ENCODE data around the gene LMNB1.
"Not testable (repeated sequence)": the region's sequence is repeated elsewhere in the genome, so short reads cannot be mapped to it uniquely, and the experiment has no call there.

The LMNB1 gene

GRCh38 chr5:126826619-126827215 lies 49.8 kb downstream of the LMNB1 start:
- no peak for DNase-seq (ENCODE audit: low read depth in 2 of 2)

GRCh38 chr5:126829098-126829497 lies 52.2 kb downstream of the LMNB1 start:
- DNase-seq (ENCODE audit: low read depth in 2 of 2) = no peak

DNA sequence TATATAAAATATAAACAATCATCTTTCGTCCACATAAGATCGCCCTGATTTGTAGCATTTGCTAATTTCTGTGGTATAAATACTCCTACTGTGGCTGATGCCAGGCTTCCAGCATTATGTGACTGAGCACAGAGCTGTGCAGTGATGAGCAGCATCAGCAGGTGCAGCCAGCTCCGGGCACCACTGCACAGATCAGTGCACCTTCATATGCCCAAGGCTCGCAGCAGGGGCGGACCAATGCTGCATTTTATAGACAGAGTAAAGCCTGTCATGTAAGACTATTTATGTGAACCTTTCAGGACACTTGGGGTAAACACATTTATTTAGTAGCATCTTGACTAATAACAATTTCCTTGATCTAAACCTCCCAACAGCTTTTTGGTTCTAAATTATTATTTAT lies 53.1 kb downstream of the LMNB1 start:
- no peak for DNase-seq (ENCODE audit: low read depth in 2 of 2)

GRCh38 chr5:126831156-126831555 lies 54.2 kb downstream of the LMNB1 start:
- no peak for DNase-seq (ENCODE audit: low read depth in 2 of 2)

DNA sequence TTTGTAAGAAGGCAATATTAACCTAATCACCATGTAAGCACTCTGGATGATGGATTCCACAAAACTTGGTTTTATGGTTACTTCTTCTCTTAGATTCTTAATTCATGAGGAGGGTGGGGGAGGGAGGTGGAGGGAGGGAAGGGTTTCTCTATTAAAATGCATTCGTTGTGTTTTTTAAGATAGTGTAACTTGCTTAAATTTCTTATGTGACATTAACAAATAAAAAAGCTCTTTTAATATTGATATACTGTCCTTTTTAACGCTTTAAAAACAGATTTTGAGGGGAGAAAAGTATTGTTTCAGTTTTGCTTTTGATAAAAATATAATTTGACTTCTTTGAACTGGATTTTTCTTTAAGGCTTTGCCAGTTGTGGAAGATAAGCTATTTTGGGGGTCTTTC lies 59.8 kb downstream of the LMNB1 start:
- DNase-seq (ENCODE audit: low read depth in 2 of 2) = no peak

DNA sequence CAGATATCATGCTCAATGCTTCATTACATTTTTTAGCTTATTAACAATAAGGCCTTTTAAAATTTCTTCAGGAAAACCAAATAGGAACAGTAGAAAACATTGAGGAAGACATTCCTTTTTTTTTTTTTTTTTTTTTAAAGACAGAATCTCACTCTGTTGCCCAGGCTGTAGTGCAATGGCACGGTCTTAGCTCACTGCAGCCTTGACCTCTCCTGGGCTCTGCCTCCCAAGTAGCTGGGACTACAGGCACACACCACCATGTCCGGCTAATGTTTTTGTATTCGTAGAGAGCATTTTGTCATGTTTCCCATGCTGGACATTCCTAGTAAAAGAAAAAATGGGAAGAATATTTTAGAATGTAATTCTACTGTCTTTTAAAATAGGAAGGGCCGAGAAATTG lies 60.3 kb downstream of the LMNB1 start:
- DNase-seq (ENCODE audit: low read depth in 2 of 2) = no peak

- DNase-seq (ENCODE audit: low read depth in 2 of 2) = no peak
Measured at GRCh38 chr5:126837906-126838539, 61.1 kb downstream of the LMNB1 start.

- not testable (repeated sequence) for DNase-seq (ENCODE audit: low read depth in 2 of 2)
Measured at GRCh38 chr5:126839407-126839806, 62.5 kb downstream of the LMNB1 start.

DNA sequence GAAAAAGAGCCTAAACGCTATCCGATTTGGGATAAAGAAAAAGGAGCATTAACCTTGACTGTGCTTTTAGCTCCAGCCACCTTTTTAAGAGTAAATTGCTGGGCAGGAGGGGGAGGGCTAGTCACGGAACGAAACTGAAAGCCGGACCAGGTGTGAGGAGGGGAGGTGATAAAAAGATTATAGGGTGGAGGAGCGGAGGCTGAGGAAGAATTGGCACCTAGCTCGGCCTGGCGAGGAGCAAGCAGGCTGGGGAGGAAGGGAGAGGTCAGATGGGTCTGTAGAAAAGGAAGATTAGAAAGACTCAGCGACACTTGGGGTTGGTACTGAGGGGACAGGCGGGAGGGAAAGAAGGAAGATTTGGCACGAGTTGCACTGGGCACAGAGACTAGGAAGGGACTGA lies 66.4 kb downstream of the LMNB1 start:
- DNase-seq (ENCODE audit: low read depth in 2 of 2) = not testable (repeated sequence)

DNA sequence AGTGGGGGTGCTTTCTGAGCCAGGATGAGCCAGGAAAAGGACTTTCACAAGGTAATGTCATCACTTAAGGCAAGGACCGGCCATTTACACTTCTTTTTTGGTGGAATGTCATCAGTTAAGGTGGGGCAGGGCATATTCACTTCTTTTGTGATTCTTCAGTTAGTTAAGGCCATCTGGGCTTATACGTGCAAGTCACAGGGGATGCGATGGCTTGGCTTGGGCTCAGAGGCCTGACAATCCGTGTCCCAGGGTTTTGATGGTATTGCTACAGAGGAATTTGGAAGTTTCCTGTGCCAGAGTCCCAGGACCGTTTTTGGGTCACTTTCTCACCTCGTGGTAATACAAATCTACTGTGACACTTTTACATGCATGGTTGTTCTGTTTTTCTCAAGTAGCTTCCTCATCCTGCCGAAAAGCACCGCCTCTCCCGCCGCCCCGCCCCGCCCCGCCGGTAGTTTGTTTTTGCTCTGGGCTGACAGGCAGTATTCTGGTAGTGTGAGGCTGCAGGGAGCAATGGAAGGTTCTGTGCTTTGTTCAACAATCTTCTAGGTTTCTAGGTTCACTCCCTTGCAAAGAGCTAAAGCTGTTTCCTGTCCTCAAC lies 68.6 kb downstream of the LMNB1 start:
- DNase-seq (ENCODE audit: low read depth in 2 of 2) = peak in 1 of 2 donors; percentile 30

DNA sequence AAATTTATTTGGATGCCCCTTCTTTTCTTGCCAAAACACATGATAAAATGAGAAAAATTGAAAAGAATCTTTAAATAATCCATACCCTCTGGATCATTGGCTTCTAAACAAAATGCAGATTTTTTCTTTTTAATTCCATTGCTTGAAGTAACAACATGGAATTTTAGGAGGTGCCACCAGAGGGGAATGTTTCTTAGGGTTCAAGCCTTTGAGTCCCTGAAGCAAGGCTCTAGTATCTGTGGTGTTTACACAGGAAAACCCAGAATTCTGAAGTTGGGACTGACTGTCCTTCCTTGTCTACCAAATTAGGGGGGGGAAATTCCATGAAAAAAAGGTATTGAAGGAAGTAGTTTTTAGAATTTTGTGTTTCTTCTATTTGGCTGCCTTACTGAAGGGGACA lies 69.4 kb downstream of the LMNB1 start:
- DNase-seq (ENCODE audit: low read depth in 2 of 2) = no peak

DNA sequence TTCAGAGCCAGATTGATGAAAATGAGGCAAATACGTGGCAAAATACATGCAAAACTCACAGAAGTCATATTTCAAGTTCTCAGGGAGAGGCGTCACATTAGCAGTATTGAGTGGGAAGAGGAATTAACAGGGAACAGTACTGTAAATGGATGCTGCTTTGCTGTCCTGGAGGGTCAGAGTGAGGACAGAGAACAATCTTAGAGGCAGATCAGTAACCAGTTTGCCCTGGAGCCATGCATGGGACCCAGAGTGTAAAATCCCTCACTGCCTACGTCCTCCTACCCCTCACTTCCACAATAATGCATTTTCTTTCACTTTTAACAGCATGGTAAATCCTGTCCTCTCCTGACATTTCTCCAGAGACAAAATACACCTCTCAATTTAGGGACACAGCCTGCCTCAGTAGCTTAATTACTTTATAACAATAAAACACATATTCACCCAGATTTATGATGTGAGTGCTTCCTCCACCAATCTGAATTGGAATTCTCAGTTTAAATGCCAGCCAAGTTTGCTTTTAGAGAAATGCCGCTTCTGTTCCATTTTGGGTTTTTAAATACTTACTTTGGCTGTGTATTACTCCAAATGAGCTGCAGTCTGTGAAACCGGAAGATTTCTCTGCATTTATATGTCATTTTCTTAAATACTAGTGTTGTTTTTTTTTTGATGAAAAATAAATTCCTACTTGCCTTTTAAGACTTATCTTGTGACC lies 70.0 kb downstream of the LMNB1 start:
- DNase-seq (ENCODE audit: low read depth in 2 of 2) = no peak

- DNase-seq (ENCODE audit: low read depth in 2 of 2) = no peak
Measured at GRCh38 chr5:126847456-126847820, 70.5 kb downstream of the LMNB1 start.

DNA sequence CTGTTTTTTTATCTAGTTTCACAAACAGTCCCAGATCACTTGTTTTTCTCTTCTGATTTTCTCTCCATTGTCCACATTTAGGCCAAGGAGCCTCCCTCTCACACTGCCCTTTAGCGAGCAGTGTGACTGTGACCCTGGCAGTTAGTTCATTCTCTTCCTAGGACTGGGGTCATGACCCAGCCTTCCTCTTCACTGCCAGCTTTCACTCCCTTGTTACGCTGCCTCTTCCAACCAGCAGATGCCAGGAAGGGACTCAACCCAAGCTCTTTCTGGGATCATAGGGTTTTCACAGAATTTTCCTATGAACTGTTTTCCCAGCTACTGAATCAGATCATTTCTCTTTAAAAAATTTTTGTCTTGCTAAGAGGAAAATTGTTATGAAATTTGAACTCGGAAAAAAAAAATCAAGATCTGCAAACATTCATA lies 70.9 kb downstream of the LMNB1 start:
- no peak for DNase-seq (ENCODE audit: low read depth in 2 of 2)

DNA sequence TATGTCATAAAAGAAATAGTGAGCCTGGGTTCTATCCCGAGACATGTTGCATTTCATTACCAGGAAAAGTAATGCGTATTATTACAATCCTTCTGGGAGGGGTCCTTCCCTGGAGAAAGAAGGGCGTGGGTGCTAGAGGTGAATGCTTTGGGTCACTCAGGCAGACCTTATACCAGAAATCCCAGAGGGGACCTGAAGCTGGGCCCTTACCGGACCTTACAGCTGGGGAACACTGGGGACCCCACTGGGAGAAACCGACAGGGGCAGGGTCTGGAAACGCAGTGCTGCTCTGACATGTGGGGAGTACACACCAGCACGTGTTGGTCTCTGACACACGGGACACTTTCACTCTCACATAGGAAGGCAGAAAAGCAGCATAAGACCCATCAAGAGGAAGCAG lies 71.3 kb downstream of the LMNB1 start:
- DNase-seq (ENCODE audit: low read depth in 2 of 2) = no peak

- no peak for DNase-seq (ENCODE audit: low read depth in 2 of 2)
Measured at GRCh38 chr5:126849101-126849678, 72.3 kb downstream of the LMNB1 start.

GRCh38 chr5:126851501-126852011 lies 74.6 kb downstream of the LMNB1 start:
- no peak for DNase-seq (ENCODE audit: low read depth in 2 of 2)

DNA sequence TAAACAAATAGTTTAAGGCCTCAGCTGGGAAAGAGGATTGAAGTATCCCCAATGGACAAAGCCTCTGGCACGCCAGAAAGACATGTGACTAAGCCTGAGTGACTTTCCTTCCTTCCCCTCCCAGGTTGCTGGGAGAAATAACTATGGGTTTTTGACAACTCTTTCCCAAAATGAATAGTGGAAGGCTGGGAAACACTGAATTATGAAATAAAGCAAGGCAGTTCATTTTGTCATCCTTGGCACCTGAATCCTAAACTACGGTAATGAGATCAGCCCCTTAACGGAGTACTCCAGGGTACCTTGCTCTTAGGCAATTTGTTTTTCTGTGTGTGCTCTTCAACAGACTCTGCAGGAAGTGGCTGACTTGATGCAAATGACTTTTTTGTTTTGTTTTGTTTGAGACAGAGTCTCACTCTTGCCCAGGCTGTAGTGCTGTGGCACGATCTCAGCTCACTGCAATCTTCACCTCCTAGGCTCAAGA lies 75.2 kb downstream of the LMNB1 start:
- DNase-seq (ENCODE audit: low read depth in 2 of 2) = no peak

GRCh38 chr5:126852841-126853271 lies 75.9 kb downstream of the LMNB1 start:
- DNase-seq (ENCODE audit: low read depth in 2 of 2) = no peak

GRCh38 chr5:126853541-126854307 lies 76.8 kb downstream of the LMNB1 start:
- DNase-seq (ENCODE audit: low read depth in 2 of 2) = not testable (repeated sequence)

GRCh38 chr5:126854526-126855110 lies 77.7 kb downstream of the LMNB1 start:
- DNase-seq (ENCODE audit: low read depth in 2 of 2) = no peak

Measured in stimulated activated CD8-positive, alpha-beta memory T cell treated with anti-CD3 and anti-CD28 coated beads, Interleukin-2, amount 100 ng/mL, for 48 hours (primary cell).